HTR-8/SVneo (cell line): ENCODE data around the gene HAP1.
"Not testable (repeated sequence)": the region's sequence is repeated elsewhere in the genome, so short reads cannot be mapped to it uniquely, and the experiment has no call there.

Source experiments
- DNase-seq: peaks from one replicate; pipeline ENCODE4 v3.0.0; 2011; ENCODE audit warnings: low spot score, mixed read lengths; ENCODE audit not compliant: insufficient read length
- FAIRE-seq: peaks from 2 replicates; lab custom pipeline; 2011; peaks lifted over from hg19 to GRCh38; lab: Jason Lieb, UNC

The HAP1 gene, protein sequence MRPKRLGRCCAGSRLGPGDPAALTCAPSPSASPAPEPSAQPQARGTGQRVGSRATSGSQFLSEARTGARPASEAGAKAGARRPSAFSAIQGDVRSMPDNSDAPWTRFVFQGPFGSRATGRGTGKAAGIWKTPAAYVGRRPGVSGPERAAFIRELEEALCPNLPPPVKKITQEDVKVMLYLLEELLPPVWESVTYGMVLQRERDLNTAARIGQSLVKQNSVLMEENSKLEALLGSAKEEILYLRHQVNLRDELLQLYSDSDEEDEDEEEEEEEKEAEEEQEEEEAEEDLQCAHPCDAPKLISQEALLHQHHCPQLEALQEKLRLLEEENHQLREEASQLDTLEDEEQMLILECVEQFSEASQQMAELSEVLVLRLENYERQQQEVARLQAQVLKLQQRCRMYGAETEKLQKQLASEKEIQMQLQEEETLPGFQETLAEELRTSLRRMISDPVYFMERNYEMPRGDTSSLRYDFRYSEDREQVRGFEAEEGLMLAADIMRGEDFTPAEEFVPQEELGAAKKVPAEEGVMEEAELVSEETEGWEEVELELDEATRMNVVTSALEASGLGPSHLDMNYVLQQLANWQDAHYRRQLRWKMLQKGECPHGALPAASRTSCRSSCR

DNA sequence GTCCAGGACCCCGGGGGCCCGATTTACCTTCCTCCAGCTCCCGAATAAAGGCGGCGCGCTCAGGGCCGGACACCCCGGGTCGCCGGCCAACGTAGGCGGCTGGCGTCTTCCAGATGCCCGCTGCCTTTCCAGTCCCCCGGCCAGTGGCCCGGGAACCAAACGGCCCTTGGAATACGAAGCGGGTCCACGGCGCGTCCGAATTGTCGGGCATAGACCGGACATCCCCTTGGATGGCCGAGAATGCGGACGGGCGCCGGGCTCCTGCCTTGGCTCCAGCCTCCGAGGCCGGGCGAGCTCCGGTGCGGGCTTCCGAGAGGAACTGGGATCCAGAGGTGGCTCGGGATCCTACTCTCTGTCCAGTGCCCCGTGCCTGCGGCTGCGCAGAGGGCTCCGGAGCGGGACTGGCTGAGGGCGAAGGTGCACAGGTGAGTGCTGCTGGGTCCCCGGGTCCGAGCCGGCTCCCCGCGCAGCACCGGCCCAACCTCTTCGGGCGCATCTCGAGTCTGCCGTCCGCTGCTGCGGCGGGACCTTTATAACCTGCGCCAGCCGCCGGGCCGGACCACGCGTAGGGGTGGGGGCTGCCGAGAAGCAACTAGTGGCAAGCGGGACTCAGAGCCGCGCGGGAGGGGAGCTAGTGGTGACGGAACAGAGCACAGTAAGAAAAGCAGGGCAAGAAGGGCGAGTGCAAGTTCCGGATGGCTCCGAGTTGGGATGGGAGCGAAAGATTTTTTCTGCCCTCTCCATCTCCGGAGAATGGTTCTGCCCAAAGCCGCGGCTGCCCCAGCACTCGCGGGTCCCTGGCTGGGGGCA lies at the start of gene HAP1:
Gene HAP1 (minus strand): TSS at position 505 of the 810 bp plus-strand sequence. CDS start 9 bp downstream, at position 496.
- peak; percentile 75 for DNase-seq
- peak; percentile 36 for FAIRE-seq

DNA sequence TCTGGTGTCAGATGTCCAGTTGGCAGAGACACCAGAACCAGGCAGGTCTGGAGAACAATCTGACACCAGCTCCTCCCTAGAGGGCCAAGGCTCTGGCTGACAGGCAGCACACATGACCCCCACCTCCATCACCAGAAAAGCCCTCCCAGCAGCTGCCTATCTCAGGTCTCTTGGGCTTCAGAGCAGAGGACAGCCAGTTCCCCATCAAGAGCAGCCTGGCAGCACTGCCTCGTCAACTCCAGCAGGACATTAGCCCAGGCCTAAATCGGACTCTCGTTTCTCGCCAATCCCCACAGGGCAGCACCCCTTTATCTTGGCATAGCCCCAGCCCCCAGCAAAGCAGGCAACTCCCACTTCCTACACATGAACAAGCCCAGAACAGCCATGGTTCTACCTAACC lies 47.7 kb upstream of the HAP1 start:
- DNase-seq (no peak), FAIRE-seq (no peak)

GRCh38 chr17:41781404-41782110 lies 47.1 kb upstream of the HAP1 start:
- DNase-seq (no peak), FAIRE-seq (no peak)

- no peak for FAIRE-seq
- no peak for DNase-seq
Observed at GRCh38 chr17:41779954-41780353, 45.5 kb upstream of the HAP1 start.

- FAIRE-seq (peak; percentile 54), DNase-seq (peak; percentile 86)
Observed at GRCh38 chr17:41777574-41778188, 43.2 kb upstream of the HAP1 start.

- no peak for DNase-seq
- peak; percentile 90 for FAIRE-seq
Observed at GRCh38 chr17:41777157-41777573, 42.7 kb upstream of the HAP1 start.

GRCh38 chr17:41776262-41776900 lies 41.9 kb upstream of the HAP1 start:
- FAIRE-seq, DNase-seq: not testable (repeated sequence)

DNA sequence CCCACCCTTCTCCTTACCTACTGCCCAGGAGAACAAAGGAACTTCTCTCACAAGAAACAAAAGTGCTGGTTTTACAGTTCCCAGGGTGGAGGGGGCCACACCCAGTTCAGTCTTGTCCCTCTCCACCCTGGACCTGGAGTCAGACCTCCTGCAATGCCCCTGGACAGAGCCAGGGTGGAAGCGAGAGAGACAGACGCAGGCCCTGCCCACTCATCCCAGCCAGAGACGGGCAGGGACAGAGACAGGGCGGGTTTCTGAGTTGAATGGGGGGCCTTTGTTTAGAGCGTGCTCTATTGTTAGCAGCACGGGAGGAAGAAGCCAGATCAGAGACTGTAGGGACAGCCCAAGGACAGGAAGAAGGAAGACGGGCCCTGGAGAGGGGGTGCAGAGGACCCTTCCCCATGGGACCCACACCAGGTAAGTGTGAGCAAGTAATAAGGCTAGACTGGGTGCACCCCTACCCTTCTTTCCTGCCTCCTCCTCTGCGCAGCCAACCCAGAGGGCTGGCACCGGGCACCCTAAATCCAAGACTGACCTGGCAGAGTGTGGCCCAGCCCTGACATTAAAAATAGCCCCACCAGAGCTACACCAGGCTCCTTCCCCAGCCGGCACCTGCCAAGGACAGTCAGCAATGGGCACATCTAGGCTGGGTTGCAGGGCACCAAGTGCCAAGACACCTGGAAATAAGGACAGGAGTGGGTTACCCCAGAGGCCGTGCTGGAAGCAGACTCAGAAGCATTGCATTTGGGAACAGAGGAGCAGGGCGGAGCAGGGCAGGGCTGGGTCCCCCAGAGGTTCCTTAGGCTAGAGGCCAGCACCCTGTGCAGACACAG lies 41.2 kb upstream of the HAP1 start:
- DNase-seq = no peak
- no peak for FAIRE-seq

- DNase-seq (no peak), FAIRE-seq (no peak)
Observed at GRCh38 chr17:41773731-41774193, 39.3 kb upstream of the HAP1 start.

DNA sequence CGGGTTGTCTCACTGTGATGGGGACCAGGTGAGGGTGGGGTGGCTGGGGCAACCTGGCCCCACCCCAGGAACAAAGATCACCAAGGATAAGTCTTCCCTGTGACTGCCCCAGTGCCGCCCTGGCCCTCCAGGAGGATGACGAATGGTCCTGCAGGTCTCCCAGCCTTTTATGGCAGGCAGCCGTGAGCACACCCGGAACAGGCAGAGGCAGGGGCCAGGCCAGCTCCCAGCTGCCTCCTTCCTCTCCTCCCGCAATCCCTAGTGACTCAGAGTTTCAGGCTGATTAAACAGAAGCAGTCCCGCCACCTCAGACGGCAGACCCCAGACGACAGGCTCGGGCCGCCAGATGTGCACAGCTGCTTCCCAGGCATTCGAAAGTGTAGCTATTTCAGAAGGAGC lies 38.7 kb upstream of the HAP1 start:
- DNase-seq (peak; percentile 60), FAIRE-seq (no peak)

GRCh38 chr17:41772586-41773189 lies 38.2 kb upstream of the HAP1 start:
- no peak for DNase-seq
- no peak for FAIRE-seq

GRCh38 chr17:41772218-41772585 lies 37.8 kb upstream of the HAP1 start:
- FAIRE-seq (no peak), DNase-seq (no peak)

- DNase-seq = no peak
- FAIRE-seq = no peak
Observed at GRCh38 chr17:41771389-41772206, 37.2 kb upstream of the HAP1 start.

DNA sequence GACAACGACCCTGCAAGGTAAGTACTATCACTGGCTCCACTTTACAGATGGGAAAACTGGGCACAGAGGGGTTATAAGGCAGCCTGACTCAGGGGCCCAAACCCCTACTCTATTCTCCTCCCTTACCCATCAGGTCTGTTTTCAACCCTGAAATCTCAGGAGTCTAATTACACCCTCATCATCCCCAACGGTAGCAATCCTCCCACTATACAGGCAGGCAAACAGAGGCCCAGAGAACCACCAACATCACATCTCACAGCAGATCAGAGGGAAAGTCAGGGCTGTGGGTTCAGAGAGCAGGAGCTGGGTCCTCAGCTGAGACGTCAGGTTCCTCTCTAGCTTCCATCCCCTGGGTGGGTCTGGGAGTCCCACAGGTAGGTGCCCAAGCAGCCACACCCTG lies 35.5 kb upstream of the HAP1 start:
- FAIRE-seq (no peak), DNase-seq (no peak)

DNA sequence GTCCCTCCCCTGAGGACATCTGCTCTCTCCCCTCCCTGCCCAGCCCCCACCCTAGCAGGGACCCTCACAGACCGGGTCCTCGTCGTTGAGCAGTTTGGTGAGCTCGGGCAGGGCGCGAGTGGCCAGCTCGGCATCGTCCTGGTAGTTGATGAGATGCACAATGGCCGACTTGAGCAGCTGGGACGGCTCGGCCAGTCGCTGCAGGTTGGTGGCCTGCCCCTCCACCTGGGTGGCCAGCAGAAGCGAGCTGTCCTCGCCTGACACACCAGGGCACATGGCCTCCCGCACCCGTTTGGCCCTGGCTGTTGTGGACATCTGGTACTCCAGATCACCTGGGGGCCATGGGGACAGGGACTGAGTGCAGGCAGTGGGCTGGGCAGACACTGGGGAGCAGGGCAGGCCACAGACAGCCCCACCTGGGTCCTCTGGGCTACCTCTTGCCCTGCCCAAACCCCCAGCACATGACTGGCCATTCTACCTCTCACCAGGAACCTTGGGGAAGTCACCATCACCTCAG lies 35.0 kb upstream of the HAP1 start:
- no peak for DNase-seq
- peak; percentile 77 for FAIRE-seq

- FAIRE-seq (no peak), DNase-seq (no peak)
Observed at GRCh38 chr17:41768682-41769288, 34.3 kb upstream of the HAP1 start.
